Activated CD4-positive, alpha-beta T cell treated with anti-CD3 and anti-CD28 coated beads for 36 hours (primary cell): Measurements from ENCODE around the gene NUBP1. TPM values are rescaled to one million over a fixed set of nuclear protein-coding genes. Genes with fewer than 3 reads are reported as not detected.
"Not testable (repeated sequence)": the region's sequence is repeated elsewhere in the genome, so short reads cannot be mapped to it uniquely, and the experiment has no call there.

ENCODE experiments used
- ATAC-seq: fragments of 200-7000 bp; cut with Tn5 transposase; one replicate; pipeline ENCODE4 v1.10.0; 2021; ENCODE audit warnings: mild to moderate bottlenecking, moderate library complexity
- CTCF ChIA-PET: fragments of 350-600 bp; sonication (Branson Sonifier 250); formaldehyde crosslinking; loops from one replicate; lab custom pipeline; 2021; ENCODE audit warnings: antibody characterized with exemption; lab: Charles Lee
- POLR2A ChIA-PET: fragments of 350-600 bp; sonication (Branson Sonifier 250); formaldehyde crosslinking; loops from one replicate; lab custom pipeline; 2021; ENCODE audit warnings: antibody characterized with exemption, inconsistent platforms; lab: Charles Lee
- DNase-seq: peaks from one replicate; pipeline ENCODE4 v3.0.0-alpha.2; 2020
- H3K27ac Mint-ChIP-seq: one replicate; pipeline ENCODE4 v1.8.0; 2021; ENCODE audit warnings: mixed read lengths
- H3K27me3 Mint-ChIP-seq: one replicate; pipeline ENCODE4 v1.8.0; 2021; ENCODE audit warnings: mixed read lengths
- H3K36me3 Mint-ChIP-seq: one replicate; pipeline ENCODE4 v1.8.0; 2021; ENCODE audit warnings: low read depth, mixed read lengths
- H3K4me1 Mint-ChIP-seq: one replicate; pipeline ENCODE4 v1.8.0; 2021; ENCODE audit warnings: mixed read lengths
- H3K4me3 Mint-ChIP-seq: one replicate; pipeline ENCODE4 v1.8.0; 2021; ENCODE audit warnings: mild to moderate bottlenecking, moderate library complexity, mixed read lengths
- H3K9me3 Mint-ChIP-seq: one replicate; pipeline ENCODE4 v1.8.0; 2021; ENCODE audit warnings: low read depth, mixed read lengths
- intact Hi-C, 2 experiments: fragments of 100-400 bp; cut with DNase I in 1 of 2; cut with micrococcal nuclease in 1 of 2; formaldehyde crosslinking; loops; one replicate each; pipeline versions ENCODE4 v1.14.2 to v1.15.1; 2022 to 2024; cut with DNase I, micrococcal nuclease
- total RNA-seq, 2 experiments: library from RNA; stranded (reverse); gene quantifications; one replicate each; pipeline ENCODE4 v1.2.3, GENCODE V29; 2021

Gene NUBP1
- total RNA-seq, 2 experiments from 2014 or later = 25.9 to 33.1 TPM

DNA sequence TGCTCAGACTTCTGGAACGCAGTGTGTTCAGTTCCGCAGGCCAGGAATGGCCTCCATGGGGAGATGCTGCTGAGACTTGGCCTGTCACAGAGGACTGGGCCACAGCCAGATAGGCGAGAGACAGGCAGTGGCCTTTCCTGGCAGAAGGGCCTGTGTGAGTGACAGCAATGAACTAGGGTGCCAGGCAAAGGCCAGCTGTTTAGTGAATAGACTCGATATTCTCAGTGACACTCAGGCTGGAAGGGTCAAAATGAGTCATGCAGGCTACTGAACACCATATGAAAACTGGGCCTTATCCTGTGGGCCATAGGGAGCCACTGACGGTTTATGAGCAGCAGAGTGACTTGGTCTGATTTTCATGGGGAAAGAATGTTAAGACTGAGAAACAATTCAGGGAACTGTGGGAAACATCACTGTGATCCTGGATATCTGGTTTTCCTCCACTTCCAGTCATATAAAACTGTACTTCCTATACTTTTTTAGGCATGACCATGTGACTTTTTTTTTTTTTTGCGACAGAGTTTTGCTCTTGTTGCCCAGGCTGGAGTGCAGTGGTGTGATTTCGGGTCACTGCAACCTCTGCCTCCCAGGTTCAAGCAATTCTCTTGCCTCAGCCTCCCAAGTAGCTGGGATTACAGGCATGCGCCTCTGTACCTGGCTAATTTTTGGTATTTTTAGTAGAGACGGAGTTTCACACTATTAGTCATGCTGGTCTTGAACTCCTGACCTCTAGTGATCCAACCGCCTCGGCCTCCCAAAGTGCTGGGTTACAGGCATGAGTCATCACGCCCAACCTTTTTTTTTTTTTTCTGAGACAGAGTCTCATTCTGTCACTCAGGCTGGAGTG is 5.2 kb upstream of the NUBP1 start:
- H3K4me3 Mint-ChIP-seq = no peak overlapping the region
- POLR2A ChIA-PET = interaction anchor here (0.6 kb wide), 1 partner anchor 199 kb away, joined by 3 read pairs; no protein-coding TSS in a partner anchor

DNA sequence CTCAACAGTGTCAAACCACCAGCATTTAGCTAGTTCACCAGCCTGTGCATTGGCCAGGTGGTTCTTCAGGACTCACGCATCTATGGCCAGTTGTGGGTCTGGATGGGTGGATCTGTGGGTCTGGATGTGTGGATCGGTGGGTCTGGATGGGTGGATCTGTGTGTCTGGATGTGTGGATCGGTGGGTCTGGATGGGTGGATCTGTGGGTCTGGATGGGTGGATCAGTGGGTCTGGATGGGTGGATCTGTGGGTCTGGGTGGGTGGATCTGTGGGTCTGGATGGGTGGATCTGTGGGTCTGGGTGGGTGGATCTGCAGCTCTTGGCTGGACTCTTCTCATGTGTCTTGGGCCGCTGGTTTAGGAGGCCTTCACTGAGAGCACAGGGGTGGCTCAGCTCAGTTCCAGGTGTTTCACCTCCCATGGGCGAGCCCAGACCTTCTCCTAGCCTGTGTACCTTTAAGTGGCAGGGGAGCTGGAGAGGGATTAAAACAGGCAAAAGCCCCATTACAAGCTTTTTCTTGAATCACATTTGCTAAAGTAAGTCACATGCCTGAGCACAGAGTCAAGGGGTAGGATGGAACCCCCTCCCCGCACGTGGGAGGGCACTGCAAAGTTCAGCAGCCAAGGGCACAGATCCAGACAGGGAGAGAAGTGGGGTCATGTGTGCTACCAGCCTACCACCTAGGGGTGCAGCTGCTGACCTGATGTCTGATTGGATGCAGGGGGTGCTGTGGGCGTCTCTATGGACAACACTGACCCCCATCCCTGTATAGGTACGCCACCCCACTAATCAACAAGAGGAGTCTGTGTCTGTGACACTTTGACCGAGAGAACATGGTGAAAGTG is 3.4 kb upstream of the NUBP1 start:
- intact Hi-C loops = loop anchor here (2.0 to 10.0 kb wide), 7 partner anchors 131 to 1943 kb away; partner anchors contain the start of genes CLEC16A (in 1 of the 2), DEXI (in 1 of the 2), PMM2 (in 1 of the 2) and TMEM186 (in 1 of the 2)
- Mint-ChIP-seq H3K27me3 (no peaks in the 10 kb centered on the region), H3K27ac (no peak overlapping the region), H3K9me3 (no peaks in the 10 kb centered on the region), H3K4me3 (no peak overlapping the region), H3K4me1 (peaks cover 40% of the 10 kb centered on the region), H3K36me3 (no peaks in the 10 kb centered on the region)
- ChIA-PET POLR2A (no interaction called here), CTCF (interaction anchor here (6.3 kb wide), 1 partner anchor 227 kb away, joined by 71 read pairs; no protein-coding TSS in a partner anchor)
- ATAC-seq = no peak
- no peak for DNase-seq

More for the DNA sequence above, 5.2 kb upstream of the NUBP1 start:
- Mint-ChIP-seq H3K27me3 (no peaks in the 10 kb centered on the region), H3K27ac (no peak overlapping the region), H3K36me3 (no peaks in the 10 kb centered on the region), H3K9me3 (no peaks in the 10 kb centered on the region), H3K4me1 (peaks cover 34% of the 10 kb centered on the region)
- intact Hi-C loops = loop anchor here (1.0 to 10.0 kb wide), 3 partner anchors 132 to 424 kb away; no protein-coding TSS in a partner anchor
- ATAC-seq (peak; percentile 64), DNase-seq (peak; percentile 79)
- CTCF ChIA-PET = interaction anchor here (0.6 to 6.3 kb wide), 7 partner anchors 14 to 570 kb away, joined by 3 to 71 read pairs (median 3); no protein-coding TSS in a partner anchor

DNA sequence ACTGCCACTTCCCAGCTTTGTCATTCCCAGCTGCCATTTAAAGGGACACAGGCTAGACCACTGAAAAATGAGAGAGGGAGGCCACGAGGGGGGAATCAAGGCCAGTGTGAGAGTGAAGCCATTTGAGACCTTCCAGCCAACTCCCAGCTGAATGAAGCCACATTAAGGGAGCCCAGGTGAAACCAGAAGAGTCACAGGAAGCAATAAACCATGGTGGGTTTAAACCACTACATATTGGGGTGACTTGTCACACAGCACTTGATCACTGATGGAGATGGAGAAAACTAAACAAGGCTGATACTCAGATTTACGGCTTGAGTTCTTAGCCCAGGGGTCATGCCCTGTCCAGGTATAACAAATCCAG is 2.8 kb upstream of the NUBP1 start:
- no peak for DNase-seq
- peaks cover 45% of the 10 kb centered on the region for H3K4me1 Mint-ChIP-seq
- H3K4me3 Mint-ChIP-seq = no peak overlapping the region
- H3K27me3 Mint-ChIP-seq = no peaks in the 10 kb centered on the region
- H3K36me3 Mint-ChIP-seq = peaks cover 4% of the 10 kb centered on the region
- H3K27ac Mint-ChIP-seq = no peak overlapping the region
- no peaks in the 10 kb centered on the region for H3K9me3 Mint-ChIP-seq
- intact Hi-C loops = loop anchor here (5.0 kb wide), 5 partner anchors 201 to 1944 kb away; partner anchors contain the start of genes CLEC16A (in 1 of the 2), DEXI (in 1 of the 2), PMM2 (in 1 of the 2) and TMEM186 (in 1 of the 2)
- CTCF ChIA-PET = no interaction called here
- ATAC-seq = no peak
- POLR2A ChIA-PET = no interaction called here

DNA sequence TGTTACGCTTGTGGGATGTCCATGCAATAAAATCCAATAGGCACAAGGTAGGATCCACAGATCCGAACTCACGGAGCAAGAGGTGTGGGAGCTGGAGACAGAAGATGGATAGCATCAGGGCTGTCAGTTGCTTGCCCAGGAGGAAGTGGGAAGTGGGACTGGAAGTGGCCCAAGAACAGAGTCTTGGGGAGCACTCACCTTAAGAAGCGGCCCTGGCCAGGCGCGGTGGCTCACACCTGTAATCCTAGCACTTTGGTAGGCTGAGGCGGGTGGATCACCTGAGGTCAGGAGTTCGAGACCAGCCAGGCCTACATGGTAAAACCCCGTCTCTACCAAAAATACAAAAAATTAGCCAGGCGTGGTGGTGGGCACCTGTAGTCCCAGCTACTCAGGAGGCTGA is 2.4 kb upstream of the NUBP1 start:
- POLR2A ChIA-PET = not testable (repeated sequence)

DNA sequence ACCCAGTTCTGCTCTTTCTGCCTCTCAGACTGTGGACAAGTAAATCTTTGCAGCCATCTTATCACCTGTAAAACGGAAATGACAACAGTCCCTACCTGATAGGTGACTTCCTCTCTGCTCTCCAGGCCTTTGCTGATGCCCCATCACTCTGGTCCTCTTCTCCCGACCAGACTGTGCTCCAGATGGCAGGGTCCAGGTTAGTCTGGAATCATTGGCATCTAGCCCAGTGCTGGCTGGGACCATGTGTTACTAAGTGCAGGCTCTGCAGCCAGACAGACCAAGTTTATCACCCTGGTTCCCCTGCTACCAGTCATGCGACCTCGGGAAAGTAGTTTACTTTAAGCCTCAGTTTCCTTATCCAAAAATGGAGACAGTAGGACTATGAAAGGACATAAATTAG is 1.8 kb upstream of the NUBP1 start:
- POLR2A ChIA-PET = no interaction called here
- CTCF ChIA-PET = interaction anchor here (0.6 kb wide), 1 partner anchor 273 kb away, joined by 3 read pairs; no protein-coding TSS in a partner anchor
- intact Hi-C loops = loop anchor here (5.0 kb wide), 5 partner anchors 200 to 1945 kb away; partner anchors contain the start of genes CLEC16A (in 1 of the 2), DEXI (in 1 of the 2), PMM2 (in 1 of the 2) and TMEM186 (in 1 of the 2)
- Mint-ChIP-seq H3K9me3 (no peaks in the 10 kb centered on the region), H3K36me3 (peaks cover 6% of the 10 kb centered on the region), H3K27me3 (no peaks in the 10 kb centered on the region), H3K27ac (no peak overlapping the region), H3K4me3 (no peak overlapping the region), H3K4me1 (peaks cover 47% of the 10 kb centered on the region)
- DNase-seq (no peak), ATAC-seq (no peak)

More for the DNA sequence above, 2.4 kb upstream of the NUBP1 start:
- ATAC-seq, H3K9me3 Mint-ChIP-seq, H3K4me3 Mint-ChIP-seq, H3K27me3 Mint-ChIP-seq, H3K27ac Mint-ChIP-seq, CTCF ChIA-PET, DNase-seq, H3K36me3 Mint-ChIP-seq: not testable (repeated sequence)
- peaks cover 47% of the 10 kb centered on the region for H3K4me1 Mint-ChIP-seq
- intact Hi-C loops = loop anchor here (5.0 kb wide), 5 partner anchors 201 to 1944 kb away; partner anchors contain the start of genes CLEC16A (in 1 of the 2), DEXI (in 1 of the 2), PMM2 (in 1 of the 2) and TMEM186 (in 1 of the 2)

DNA sequence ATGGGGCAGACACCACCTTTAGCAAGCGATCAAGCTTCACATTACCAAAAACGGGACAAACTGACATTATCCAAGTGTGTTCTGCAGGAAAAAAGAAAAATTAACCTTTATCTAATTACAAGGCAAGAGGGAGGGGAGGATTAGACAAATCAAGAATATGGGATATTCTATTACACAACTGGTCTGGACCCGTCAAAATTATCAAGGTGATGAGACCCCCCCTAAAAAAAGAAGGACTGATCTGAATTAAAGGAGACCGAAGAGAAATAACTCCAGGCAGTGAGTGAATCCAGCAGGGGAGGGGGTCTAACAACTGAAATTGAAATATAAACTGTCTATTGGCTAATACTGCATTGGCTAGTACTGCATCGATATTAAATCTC is 424 bp upstream of the NUBP1 start:
- POLR2A ChIA-PET = no interaction called here

DNA sequence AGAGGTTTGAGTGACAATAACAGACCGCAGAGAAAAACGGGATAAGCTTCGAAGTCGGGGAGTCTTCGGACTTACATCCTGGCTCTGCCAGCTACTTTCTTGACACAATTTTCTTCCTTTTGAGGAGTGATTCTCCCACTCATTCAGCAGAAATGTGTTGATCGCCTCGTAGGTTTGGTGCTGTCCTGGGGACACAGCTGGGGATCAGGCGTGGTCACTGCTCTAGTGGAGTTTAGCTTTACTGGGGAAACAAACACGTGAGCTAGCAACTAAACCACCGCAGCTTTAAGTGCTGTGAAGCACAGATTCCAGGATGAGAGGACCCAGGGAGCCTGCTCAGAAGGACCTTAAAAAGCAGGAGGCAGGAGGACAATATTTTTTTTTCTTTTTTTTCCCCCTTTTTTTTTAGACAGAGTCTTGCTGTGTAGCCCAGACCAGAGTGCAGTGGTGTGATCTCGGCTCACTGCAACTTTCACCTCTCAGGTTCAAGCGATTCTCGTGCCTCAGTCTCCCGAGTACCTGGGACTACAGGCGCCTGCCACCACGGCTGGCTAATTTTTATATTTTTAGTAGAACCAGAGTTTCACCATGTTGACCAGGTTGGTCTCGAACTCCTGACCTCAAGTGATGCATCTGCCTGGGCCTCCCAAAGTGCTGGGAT is 858 bp downstream of the NUBP1 start:
- CTCF ChIA-PET = interaction anchor here (0.6 to 1.4 kb wide), 9 partner anchors 11 to 1605 kb away, joined by 3 to 5 read pairs (median 3); partner anchors contain the start of genes CIITA and TXNDC11
- ATAC-seq (no peak), DNase-seq (no peak)
- H3K9me3 Mint-ChIP-seq = no peaks in the 10 kb centered on the region
- H3K27me3 Mint-ChIP-seq = no peaks in the 10 kb centered on the region
- peak overlapping the region; percentile 75 for H3K4me3 Mint-ChIP-seq
- H3K36me3 Mint-ChIP-seq = peaks cover 19% of the 10 kb centered on the region
- H3K27ac Mint-ChIP-seq = peak overlapping the region; percentile 98
- intact Hi-C loops = loop anchor here (1.0 to 5.0 kb wide), 11 partner anchors 174 to 1947 kb away; partner anchors contain the start of genes DEXI (in 2 of the 2), ATF7IP2 (in 1 of the 2), CLEC16A (in 1 of the 2) and HAPSTR1 (in 1 of the 2)
- H3K4me1 Mint-ChIP-seq = peaks cover 32% of the 10 kb centered on the region
- POLR2A ChIA-PET = interaction anchor here (0.7 to 1.4 kb wide), 3 partner anchors 171 to 198 kb away, joined by 4 to 5 read pairs (median 4); partner anchors contain the start of gene DEXI

More for the DNA sequence above, 424 bp upstream of the NUBP1 start:
- no peaks in the 10 kb centered on the region for H3K9me3 Mint-ChIP-seq
- peaks cover 34% of the 10 kb centered on the region for H3K4me1 Mint-ChIP-seq
- peak overlapping the region; percentile 98 for H3K27ac Mint-ChIP-seq
- H3K27me3 Mint-ChIP-seq = no peaks in the 10 kb centered on the region
- peak overlapping the region; percentile 75 for H3K4me3 Mint-ChIP-seq
- no peak for ATAC-seq
- no peak for DNase-seq
- CTCF ChIA-PET = interaction anchor here (0.6 kb wide), 1 partner anchor 69 kb away, joined by 3 read pairs; no protein-coding TSS in a partner anchor
- intact Hi-C loops = loop anchor here (1.0 to 5.0 kb wide), 6 partner anchors 199 to 1946 kb away; partner anchors contain the start of genes CLEC16A (in 1 of the 2), DEXI (in 1 of the 2), PMM2 (in 1 of the 2) and SNX29 (in 1 of the 2)
- H3K36me3 Mint-ChIP-seq = peaks cover 10% of the 10 kb centered on the region

DNA sequence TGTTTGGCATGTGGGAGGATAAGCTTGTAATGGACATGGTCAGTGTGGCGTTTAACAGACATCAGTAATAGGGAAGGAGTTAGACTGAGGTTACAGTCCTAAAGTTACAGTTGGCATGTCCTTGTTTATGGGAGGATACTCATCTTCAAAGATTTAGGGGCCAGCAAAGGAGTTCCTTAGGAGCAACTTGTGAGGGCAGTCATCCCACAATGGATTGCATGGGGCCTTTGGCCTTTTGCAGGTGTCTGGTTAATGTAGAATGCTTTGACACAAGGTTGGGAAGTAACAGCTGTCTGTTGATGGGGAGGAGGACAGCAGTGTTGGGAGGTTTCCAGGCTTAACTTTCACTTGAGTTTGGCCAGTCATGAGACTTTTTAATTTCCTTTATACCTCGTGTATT is 2.2 kb downstream of the NUBP1 start:
- H3K4me3 Mint-ChIP-seq = no peak overlapping the region
- ATAC-seq (no peak), DNase-seq (no peak)
- CTCF ChIA-PET = no interaction called here
- no peaks in the 10 kb centered on the region for H3K27me3 Mint-ChIP-seq
- POLR2A ChIA-PET = no interaction called here
- H3K27ac Mint-ChIP-seq = no peak overlapping the region
- intact Hi-C loops = loop anchor here (2.0 kb wide), 2 partner anchors 173 to 997 kb away; partner anchors contain the start of gene TXNDC11 (in 1 of the 2)
- H3K4me1 Mint-ChIP-seq = peaks cover 35% of the 10 kb centered on the region
- peaks cover 23% of the 10 kb centered on the region for H3K36me3 Mint-ChIP-seq
- H3K9me3 Mint-ChIP-seq = no peaks in the 10 kb centered on the region

DNA sequence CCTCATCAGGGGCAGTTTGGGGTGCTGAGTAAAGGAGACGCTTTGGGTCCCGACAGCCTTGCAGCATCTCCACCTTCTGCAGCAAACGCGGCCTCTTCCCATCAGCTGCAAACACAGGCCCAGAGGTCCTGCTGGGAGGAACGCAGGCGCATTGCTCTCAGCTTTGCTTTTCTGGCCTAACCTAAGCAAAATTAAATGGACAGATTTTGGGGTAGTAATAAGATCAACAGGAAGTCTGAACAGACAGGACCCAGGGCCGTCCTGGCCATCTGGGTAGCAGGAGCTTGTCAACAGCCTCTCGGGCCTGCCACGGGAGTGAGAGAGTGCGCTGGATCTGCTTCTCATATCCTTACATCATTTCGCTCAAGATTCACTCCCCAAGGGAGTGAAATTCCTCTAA is 7.2 kb downstream of the NUBP1 start:
- no peaks in the 10 kb centered on the region for H3K9me3 Mint-ChIP-seq
- intact Hi-C loops = loop anchor here (2.0 to 10.0 kb wide), 3 partner anchors 62 to 1786 kb away; partner anchors contain the start of gene USP7 (in 1 of the 2)
- ChIA-PET CTCF (no interaction called here), POLR2A (no interaction called here)
- DNase-seq (no peak), ATAC-seq (no peak)
- peaks cover 34% of the 10 kb centered on the region for H3K36me3 Mint-ChIP-seq
- H3K27ac Mint-ChIP-seq = no peak overlapping the region
- no peaks in the 10 kb centered on the region for H3K27me3 Mint-ChIP-seq
- peaks cover 37% of the 10 kb centered on the region for H3K4me1 Mint-ChIP-seq
- no peak overlapping the region for H3K4me3 Mint-ChIP-seq

DNA sequence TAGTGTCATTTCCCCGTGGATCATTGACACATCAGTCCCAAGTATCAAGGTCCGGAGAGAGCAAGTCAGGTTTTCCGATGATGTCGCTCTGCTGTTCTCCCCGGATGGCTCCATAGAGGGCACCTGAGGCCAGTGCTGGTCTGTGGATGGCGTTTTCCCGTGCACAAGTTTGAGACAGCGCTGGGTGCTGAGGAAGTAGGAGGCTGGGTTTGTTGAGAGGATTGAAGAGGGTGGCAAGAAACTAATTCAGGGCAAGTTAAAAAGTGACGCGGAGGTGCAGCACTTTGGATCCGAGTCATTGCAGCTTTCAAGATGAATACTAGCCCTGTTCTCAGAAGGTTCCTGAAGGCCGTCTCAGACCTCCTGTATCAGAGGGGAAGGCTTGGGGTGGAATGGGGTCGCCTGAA is 7.7 kb downstream of the NUBP1 start:
- ChIA-PET POLR2A (interaction anchor here (0.6 kb wide), 1 partner anchor 213 kb away, joined by 3 read pairs; no protein-coding TSS in a partner anchor), CTCF (interaction anchor here (0.9 kb wide), 1 partner anchor 167 kb away, joined by 4 read pairs; no protein-coding TSS in a partner anchor)
- no peak overlapping the region for H3K4me3 Mint-ChIP-seq
- ATAC-seq (peak; percentile 82), DNase-seq (peak; percentile 58)
- H3K4me1 Mint-ChIP-seq = peaks cover 36% of the 10 kb centered on the region
- intact Hi-C loops = loop anchor here (2.0 to 10.0 kb wide), 3 partner anchors 62 to 1786 kb away; partner anchors contain the start of gene USP7 (in 1 of the 2)
- H3K27me3 Mint-ChIP-seq = no peaks in the 10 kb centered on the region
- H3K36me3 Mint-ChIP-seq = peaks cover 33% of the 10 kb centered on the region
- peak overlapping the region; percentile 27 for H3K27ac Mint-ChIP-seq
- no peaks in the 10 kb centered on the region for H3K9me3 Mint-ChIP-seq
